Transverse colon (tissue), 4 donors: ENCODE measurements around the gene NT5E. TPM values are rescaled to one million over a fixed set of nuclear protein-coding genes. Genes with fewer than 3 reads are reported as not detected.

Source experiments
- DNase-seq: peaks from one replicate; pipeline ENCODE4 v3.0.0-alpha.2; 2019
- H3K27ac ChIP-seq, 4 donors: fragments of 200-600 bp; sonication (generic); 2 replicates each; pipeline ENCODE4 v1.5.1; 2016 to 2018; ENCODE audit warnings: inconsistent platforms in 4 of 4
- H3K27me3 ChIP-seq: fragments of 200-600 bp; sonication (generic); 2 replicates; pipeline ENCODE4 v1.5.1; 2017; ENCODE audit warnings: inconsistent platforms
- H3K36me3 ChIP-seq, 4 donors: fragments of 200-600 bp; sonication (generic); 2 replicates each; pipeline ENCODE4 v1.5.1; 2017 to 2019; ENCODE audit warnings: inconsistent platforms in 4 of 4
- H3K4me1 ChIP-seq, 4 donors: fragments of 200-600 bp; sonication (generic); 2 replicates each; pipeline ENCODE4 v1.5.1; 2017 to 2020; ENCODE audit warnings: inconsistent platforms in 4 of 4
- H3K4me3 ChIP-seq, 4 donors: fragments of 200-600 bp; sonication (generic); 1 replicate in 1 of 4; 2 replicates in 3 of 4; pipeline versions ENCODE4 v1.5.1 to v1.6.1; 2017 to 2019; ENCODE audit warnings: inconsistent platforms in 4 of 4
- H3K9me3 ChIP-seq, 2 donors: fragments of 200-600 bp; sonication (generic); 2 replicates each; pipeline ENCODE4 v1.5.1; 2017 to 2019; ENCODE audit warnings: inconsistent platforms in 2 of 2
- CTCF ChIP-seq, 5 experiments: fragments of 200-600 bp in 3 of 5; fragments of 450-650 bp in 2 of 5; sonication (generic) in 3 of 5; IDR thresholded peaks; 1 replicate in 2 of 5; 2 replicates in 3 of 5; pipeline ENCODE4 v1.5.1; 2016 to 2017; ENCODE audit warnings: antibody characterized with exemption in 5 of 5, inconsistent platforms in 3 of 5, mild to moderate bottlenecking in 2 of 5, moderate library complexity in 1 of 5
- EP300 ChIP-seq: sonication (generic); formaldehyde crosslinking; IDR thresholded peaks from one replicate; pipeline ENCODE4 v1.6.1; 2017; ENCODE audit warnings: antibody characterized with exemption, low read depth
- POLR2A ChIP-seq: fragments of 450-650 bp; IDR thresholded peaks from one replicate; pipeline ENCODE4 v1.6.1; 2016; ENCODE audit warnings: antibody characterized with exemption, mild to moderate bottlenecking, moderate library complexity
- POLR2AphosphoS5 ChIP-seq, 3 donors: sonication (generic); formaldehyde crosslinking; IDR thresholded peaks; one replicate each; pipeline ENCODE4 v1.6.1; 2016; ENCODE audit warnings: antibody characterized with exemption in 3 of 3
- WGBS, 2 donors: methylation state at CpG; one replicate each; pipeline ENCODE4 v1.1.5; 2018; ENCODE audit warnings: low coverage in 1 of 2; 5-methylcytosine and 5-hydroxymethylcytosine counted together
- in situ Hi-C, 4 donors: fragments of 200-750 bp; cut with MboI; loops; one replicate each; pipeline versions ENCODE4 v1.15.0 to v1.15.1; 2017; ENCODE audit warnings: low sequenced_read_pairs in 3 of 4, low pct_ligation_motif_present in 1 of 4, low pct_unique_long_range_greater_than_20kb in 1 of 4
- intact Hi-C: fragments of 100-400 bp; cut with DNase I; formaldehyde crosslinking; loops from one replicate; pipeline ENCODE4 v1.15.1; 2023; ENCODE audit warnings: low total_unique reads
- total RNA-seq, 4 donors: library from RNA; depleted of rRNA; stranded (reverse); fragments of >200 nt; gene quantifications; one replicate each; pipeline ENCODE4 v1.1.0, GENCODE V29; 2016

Gene NT5E
- total RNA-seq, 4 donors from 2014 or later = 10.5 to 71.8 (median 31.5) TPM

GRCh38 chr6:85424981-85425380 is 24.9 kb upstream of the NT5E start:
- H3K27ac ChIP-seq = no peak overlapping the region
- 64 to 68% methylated on average over 2 of the region's 2 CpGs for WGBS, 2 donors
- no peaks in the 10 kb centered on the region for H3K27me3 ChIP-seq
- no peaks in the 10 kb centered on the region for H3K36me3 ChIP-seq
- no peak for TF ChIP-seq CTCF (IDR thresholded peaks at IDR 0.05)
- intact Hi-C loops (no loop called here), in situ Hi-C loops (no loop called here)
- no peaks in the 10 kb centered on the region for H3K4me1 ChIP-seq
- no peak for DNase-seq
- H3K4me3 ChIP-seq = no peak overlapping the region
- H3K9me3 ChIP-seq = peaks cover 3 to 8% of the 10 kb centered on the region in 2 donors

- Histone ChIP-seq H3K36me3 (no peaks in the 10 kb centered on the region), H3K4me3 (no peak overlapping the region), H3K27ac (no peak overlapping the region), H3K9me3 (peaks cover 3 to 8% of the 10 kb centered on the region in 2 donors), H3K27me3 (no peaks in the 10 kb centered on the region), H3K4me1 (no peaks in the 10 kb centered on the region)
- DNase-seq = no peak
- 84 to 97% methylated on average over 2 to 4 of the region's 4 CpGs for WGBS, 2 donors
- intact Hi-C loops (no loop called here), in situ Hi-C loops (no loop called here)
- no peak for TF ChIP-seq POLR2A
- TF ChIP-seq CTCF (IDR thresholded peaks at IDR 0.05) = no peak
- TF ChIP-seq POLR2AphosphoS5 (IDR thresholded peaks at IDR 0.05) = no peak
- TF ChIP-seq EP300 = no peak
These were observed 23.9 kb upstream of the NT5E start for GRCh38 chr6:85425997-85426396.

GRCh38 chr6:85428486-85428885 is 21.4 kb upstream of the NT5E start:
- Histone ChIP-seq H3K9me3 (peaks cover 3 to 9% of the 10 kb centered on the region in 2 donors), H3K4me3 (no peak overlapping the region), H3K36me3 (no peaks in the 10 kb centered on the region), H3K4me1 (no peaks in the 10 kb centered on the region), H3K27me3 (no peaks in the 10 kb centered on the region), H3K27ac (no peak overlapping the region)
- in situ Hi-C loops (no loop called here), intact Hi-C loops (no loop called here)
- TF ChIP-seq EP300 (no peak), POLR2A (no peak), CTCF (IDR thresholded peaks at IDR 0.05) (no peak), POLR2AphosphoS5 (IDR thresholded peaks at IDR 0.05) (no peak)
- 43 to 63% methylated on average over 1 of the region's 1 CpG for WGBS, 2 donors
- DNase-seq = no peak

- WGBS, 2 donors = 84 to 89% methylated on average over 4 of the region's 4 CpGs
- Histone ChIP-seq H3K4me3 (no peak overlapping the region), H3K27ac (no peak overlapping the region), H3K9me3 (peaks cover 3 to 17% of the 10 kb centered on the region in 2 donors), H3K4me1 (no peaks in the 10 kb centered on the region), H3K27me3 (no peaks in the 10 kb centered on the region), H3K36me3 (no peaks in the 10 kb centered on the region)
- DNase-seq = no peak
- in situ Hi-C loops = no loop called here
- TF ChIP-seq POLR2AphosphoS5 (IDR thresholded peaks at IDR 0.05) (no peak), EP300 (no peak), POLR2A (no peak), CTCF (IDR thresholded peaks at IDR 0.05) (no peak)
- intact Hi-C loops = no loop called here
These were observed 20.5 kb upstream of the NT5E start for GRCh38 chr6:85429346-85429745.
